Measurements from ENCODE around the gene KRAS.

Gene KRAS

GRCh38 chr12:25256005-25256404 lies 5.3 kb upstream of the KRAS start:
- DNase-seq, result no peak

GRCh38 chr12:25254271-25254880 lies 3.6 kb upstream of the KRAS start:
- no peak for DNase-seq

GRCh38 chr12:25253371-25254068 lies 2.8 kb upstream of the KRAS start:
- no peak for DNase-seq

- no peak for DNase-seq
Observed at GRCh38 chr12:25252946-25253345, 2.2 kb upstream of the KRAS start.

- no peak for DNase-seq
Observed at GRCh38 chr12:25251769-25252168, 1.0 kb upstream of the KRAS start.

GRCh38 chr12:25249931-25250738 lies 594 bp downstream of the KRAS start:
- DNase-seq, result peak in 32 of 56 donors; percentile 8 to 57 (median 34)

GRCh38 chr12:25248732-25249131 lies 2.0 kb downstream of the KRAS start:
- DNase-seq, result no peak

GRCh38 chr12:25248137-25248536 lies 2.6 kb downstream of the KRAS start:
- DNase-seq, result no peak

- no peak for DNase-seq
Observed at GRCh38 chr12:25245491-25245890, 5.2 kb downstream of the KRAS start.

- no peak for DNase-seq
Observed at GRCh38 chr12:25243680-25243990, 7.1 kb downstream of the KRAS start.

- DNase-seq, result no peak
Observed at GRCh38 chr12:25242981-25243679, 7.6 kb downstream of the KRAS start.

- no peak for DNase-seq
Observed at GRCh38 chr12:25241167-25242020, 9.3 kb downstream of the KRAS start.

- no peak for DNase-seq
Observed at GRCh38 chr12:25236626-25237025, 14.1 kb downstream of the KRAS start.

- DNase-seq, result no peak
Observed at GRCh38 chr12:25236190-25236589, 14.5 kb downstream of the KRAS start.

GRCh38 chr12:25213338-25213737 lies 37.4 kb downstream of the KRAS start:
- no peak for DNase-seq

GRCh38 chr12:25208554-25208953 lies 42.2 kb downstream of the KRAS start:
- no peak for DNase-seq

- DNase-seq, result no peak
Observed at GRCh38 chr12:25207846-25208245, 42.9 kb downstream of the KRAS start.

GRCh38 chr12:25207411-25207810 lies 43.3 kb downstream of the KRAS start:
- DNase-seq, result no peak

- DNase-seq, result no peak
Observed at GRCh38 chr12:25202137-25202536, 48.6 kb downstream of the KRAS start.

GRCh38 chr12:25200703-25201102 lies 50.0 kb downstream of the KRAS start:
- DNase-seq, result no peak

GRCh38 chr12:25197608-25198007 lies 53.1 kb downstream of the KRAS start:
- no peak for DNase-seq

Data from amygdala (tissue), 56 donors.